ENCODE data around the gene GARIN5B. TPM values are rescaled to one million over a fixed set of nuclear protein-coding genes. Genes with fewer than 3 reads are reported as not detected.
"Not testable (repeated sequence)": the region's sequence is repeated elsewhere in the genome, so short reads cannot be mapped to it uniquely, and the experiment has no call there.

GARIN5B gene
- total and polyA plus RNA-seq, 2 experiments from 2014 or later: not detected

DNA sequence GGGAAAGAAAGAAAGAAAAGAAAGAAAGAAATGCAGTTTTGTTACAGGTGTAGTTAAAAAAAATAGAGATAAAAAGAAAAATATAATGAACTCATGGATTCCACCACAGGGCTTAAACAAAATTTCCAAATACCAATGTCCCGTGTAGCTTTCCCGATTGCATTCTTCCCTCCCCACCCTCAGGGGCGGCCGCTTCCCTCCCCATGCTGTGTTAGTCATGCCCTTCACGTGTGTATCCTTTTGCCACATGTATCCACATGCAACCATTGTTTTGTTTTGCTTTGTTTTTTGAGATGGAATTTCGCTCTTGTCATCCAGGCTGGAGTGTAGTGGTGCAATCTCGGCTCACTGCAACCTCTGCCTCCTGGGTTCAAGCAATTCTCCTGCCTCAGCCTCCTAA, 27.0 kb downstream of the GARIN5B start:
- no peaks in the 10 kb centered on the region for H3K36me3 ChIP-seq (ENCODE audit: insufficient read depth)
- H3K4me1 ChIP-seq (ENCODE audit: insufficient read depth): no peaks in the 10 kb centered on the region; the same call in 1 of the 2 replicates
- H3K36me3 Mint-ChIP-seq (ENCODE audit: low read depth): no peaks in the 10 kb centered on the region
- H3F3A ChIP-seq (replicated peaks; ENCODE audit: low read depth): no peaks in the 10 kb centered on the region; the same call in 1 of the 2 replicates
- H3K4me1 Mint-ChIP-seq: peaks cover 6% of the 10 kb centered on the region; the same call in 2 of the 3 replicates
- H4K20me1 ChIP-seq (replicated peaks; ENCODE audit: insufficient read depth): no peaks in the 10 kb centered on the region
- peaks cover 2% of the 10 kb centered on the region; the same call in 1 of the 3 replicates for H3K9me3 Mint-ChIP-seq
- no peaks in the 10 kb centered on the region for H3K27me3 ChIP-seq (ENCODE audit: insufficient read depth)
- H2AFZ ChIP-seq: no peak overlapping the region
- no peak overlapping the region for H3K4me3 ChIP-seq
- no peaks in the 10 kb centered on the region; the same call in 1 of the 2 replicates for H3K9me2 ChIP-seq (ENCODE audit: insufficient read depth)
- H3K27ac Mint-ChIP-seq: no peak overlapping the region; the same call in 1 of the 2 replicates
- peaks cover 16% of the 10 kb centered on the region for H3K27me3 Mint-ChIP-seq (ENCODE audit: insufficient read depth, low read depth, poor library complexity)
- TF ChIP-seq, protein P1, sequence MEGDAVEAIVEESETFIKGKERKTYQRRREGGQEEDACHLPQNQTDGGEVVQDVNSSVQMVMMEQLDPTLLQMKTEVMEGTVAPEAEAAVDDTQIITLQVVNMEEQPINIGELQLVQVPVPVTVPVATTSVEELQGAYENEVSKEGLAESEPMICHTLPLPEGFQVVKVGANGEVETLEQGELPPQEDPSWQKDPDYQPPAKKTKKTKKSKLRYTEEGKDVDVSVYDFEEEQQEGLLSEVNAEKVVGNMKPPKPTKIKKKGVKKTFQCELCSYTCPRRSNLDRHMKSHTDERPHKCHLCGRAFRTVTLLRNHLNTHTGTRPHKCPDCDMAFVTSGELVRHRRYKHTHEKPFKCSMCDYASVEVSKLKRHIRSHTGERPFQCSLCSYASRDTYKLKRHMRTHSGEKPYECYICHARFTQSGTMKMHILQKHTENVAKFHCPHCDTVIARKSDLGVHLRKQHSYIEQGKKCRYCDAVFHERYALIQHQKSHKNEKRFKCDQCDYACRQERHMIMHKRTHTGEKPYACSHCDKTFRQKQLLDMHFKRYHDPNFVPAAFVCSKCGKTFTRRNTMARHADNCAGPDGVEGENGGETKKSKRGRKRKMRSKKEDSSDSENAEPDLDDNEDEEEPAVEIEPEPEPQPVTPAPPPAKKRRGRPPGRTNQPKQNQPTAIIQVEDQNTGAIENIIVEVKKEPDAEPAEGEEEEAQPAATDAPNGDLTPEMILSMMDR (conservative IDR thresholded peaks at IDR 0.05; ENCODE audit: low read depth in 2 of 2): no peak
- TF ChIP-seq EZH2phosphoT487 (IDR thresholded peaks at IDR 0.05; ENCODE audit: unreplicated experiment) (no peak), JUNB (IDR thresholded peaks at IDR 0.05; ENCODE audit: unreplicated experiment) (no peak)
- no peak overlapping the region for H3K4me2 ChIP-seq
- H3K4me3 Mint-ChIP-seq: no peak overlapping the region
- no peaks in the 10 kb centered on the region for H3K79me2 ChIP-seq (replicated peaks; ENCODE audit: insufficient read depth)
- no peak for ATAC-seq
- DNase-seq (ENCODE audit: low spot score): no peak
- H3K27ac ChIP-seq (ENCODE audit: low read depth): no peak overlapping the region

DNA sequence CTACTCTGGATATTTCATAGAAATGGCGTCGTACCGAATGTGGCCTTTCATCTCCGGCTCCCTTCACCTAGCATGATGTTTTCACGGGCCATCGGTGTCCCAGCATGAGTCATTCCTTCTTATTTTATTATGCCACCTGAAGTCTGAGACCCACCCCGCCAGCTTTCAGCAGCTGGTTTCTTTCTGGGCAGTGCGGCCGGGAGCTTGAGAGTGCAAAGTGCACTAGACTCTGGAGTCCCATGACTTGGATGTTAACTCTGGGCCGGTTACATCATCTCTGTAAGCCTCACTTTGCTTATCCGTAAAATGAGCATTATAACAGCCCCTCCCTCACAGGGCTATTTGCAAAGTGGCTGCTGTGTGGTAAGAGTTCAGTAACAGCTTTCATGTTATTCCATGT, 29.2 kb downstream of the GARIN5B start:
- no peak overlapping the region for H3K4me3 Mint-ChIP-seq
- H3K4me3 ChIP-seq: no peak overlapping the region
- no peak for TF ChIP-seq STAT1 (IDR thresholded peaks at IDR 0.05; ENCODE audit: unreplicated experiment)
- TF ChIP-seq, protein P1 (conservative IDR thresholded peaks at IDR 0.05; ENCODE audit: low read depth in 2 of 2): no peak
- TF ChIP-seq CREB1 (CRISPR knock-in tag; IDR thresholded peaks at IDR 0.05; ENCODE audit: low read depth): no peak
- TF ChIP-seq ZNF114 (CRISPR knock-in tag; IDR thresholded peaks at IDR 0.05): no peak
- TF ChIP-seq EZH2phosphoT487 (IDR thresholded peaks at IDR 0.05; ENCODE audit: unreplicated experiment): no peak
- no peak for TF ChIP-seq POLR2AphosphoS5 (IDR thresholded peaks at IDR 0.05; ENCODE audit: low read depth)
- TF ChIP-seq NANOG (IDR thresholded peaks at IDR 0.05; ENCODE audit: borderline replicate concordance): no peak
- H2AFZ ChIP-seq: peak overlapping the region; percentile 74; the same call in 1 of the 2 replicates
- H3K4me1 Mint-ChIP-seq: peaks cover 6% of the 10 kb centered on the region; the same call in 2 of the 3 replicates
- no peaks in the 10 kb centered on the region; the same call in 1 of the 2 replicates for H3K4me1 ChIP-seq (ENCODE audit: insufficient read depth)
- H3K27ac ChIP-seq (ENCODE audit: low read depth): no peak overlapping the region
- H3K36me3 ChIP-seq (ENCODE audit: insufficient read depth): no peaks in the 10 kb centered on the region
- H3F3A ChIP-seq (replicated peaks; ENCODE audit: low read depth): no peaks in the 10 kb centered on the region; the same call in 1 of the 2 replicates
- H3K36me3 Mint-ChIP-seq (ENCODE audit: low read depth): no peaks in the 10 kb centered on the region
- H3K9me3 Mint-ChIP-seq: peaks cover 2% of the 10 kb centered on the region; the same call in 1 of the 3 replicates
- H3K27me3 Mint-ChIP-seq (ENCODE audit: insufficient read depth, low read depth, poor library complexity): peaks cover 8% of the 10 kb centered on the region
- no peak overlapping the region for H3K4me2 ChIP-seq
- DNase-seq (ENCODE audit: low spot score) (no peak), ATAC-seq (no peak)
- no peaks in the 10 kb centered on the region; the same call in 1 of the 2 replicates for H3K9me2 ChIP-seq (ENCODE audit: insufficient read depth)
- H3K27ac Mint-ChIP-seq: no peak overlapping the region
- no peaks in the 10 kb centered on the region for H3K27me3 ChIP-seq (ENCODE audit: insufficient read depth)
- H4K20me1 ChIP-seq (replicated peaks; ENCODE audit: insufficient read depth): no peaks in the 10 kb centered on the region
- H3K79me2 ChIP-seq (replicated peaks; ENCODE audit: insufficient read depth): no peaks in the 10 kb centered on the region

DNA sequence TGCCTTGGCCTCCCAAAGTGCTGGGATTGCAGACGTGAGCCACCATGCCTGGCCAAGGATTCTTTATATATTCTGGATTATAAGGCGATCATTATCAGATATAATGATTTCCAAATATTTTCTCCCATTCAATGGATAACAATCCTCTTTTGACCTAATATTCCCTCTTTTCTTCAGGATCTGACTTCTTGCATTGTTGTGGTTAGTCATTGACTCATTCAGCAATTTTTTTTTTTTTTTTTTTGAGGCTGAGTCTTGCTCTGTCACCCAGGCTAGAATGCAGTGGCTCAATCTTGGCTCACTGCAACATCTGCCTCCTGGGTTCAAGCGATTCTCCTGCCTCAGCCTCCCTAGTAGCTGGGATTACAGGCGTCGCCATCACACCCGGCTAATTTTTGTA, 33.3 kb downstream of the GARIN5B start:
- H3K79me2 ChIP-seq (replicated peaks; ENCODE audit: insufficient read depth); H3K4me3 ChIP-seq; DNase-seq (ENCODE audit: low spot score); H3K9me3 Mint-ChIP-seq; H3K36me3 ChIP-seq (ENCODE audit: insufficient read depth); H3K9me2 ChIP-seq (ENCODE audit: insufficient read depth); H4K20me1 ChIP-seq (replicated peaks; ENCODE audit: insufficient read depth); ATAC-seq; H2AFZ ChIP-seq; H3K27ac ChIP-seq (ENCODE audit: low read depth); H3K4me1 ChIP-seq (ENCODE audit: insufficient read depth); H3K4me1 Mint-ChIP-seq; H3K36me3 Mint-ChIP-seq (ENCODE audit: low read depth); H3K4me3 Mint-ChIP-seq; H3K27me3 ChIP-seq (ENCODE audit: insufficient read depth); H3F3A ChIP-seq (replicated peaks; ENCODE audit: low read depth); H3K27ac Mint-ChIP-seq; H3K4me2 ChIP-seq: not testable (repeated sequence)
- H3K27me3 Mint-ChIP-seq (ENCODE audit: insufficient read depth, low read depth, poor library complexity): peaks cover 14% of the 10 kb centered on the region

DNA sequence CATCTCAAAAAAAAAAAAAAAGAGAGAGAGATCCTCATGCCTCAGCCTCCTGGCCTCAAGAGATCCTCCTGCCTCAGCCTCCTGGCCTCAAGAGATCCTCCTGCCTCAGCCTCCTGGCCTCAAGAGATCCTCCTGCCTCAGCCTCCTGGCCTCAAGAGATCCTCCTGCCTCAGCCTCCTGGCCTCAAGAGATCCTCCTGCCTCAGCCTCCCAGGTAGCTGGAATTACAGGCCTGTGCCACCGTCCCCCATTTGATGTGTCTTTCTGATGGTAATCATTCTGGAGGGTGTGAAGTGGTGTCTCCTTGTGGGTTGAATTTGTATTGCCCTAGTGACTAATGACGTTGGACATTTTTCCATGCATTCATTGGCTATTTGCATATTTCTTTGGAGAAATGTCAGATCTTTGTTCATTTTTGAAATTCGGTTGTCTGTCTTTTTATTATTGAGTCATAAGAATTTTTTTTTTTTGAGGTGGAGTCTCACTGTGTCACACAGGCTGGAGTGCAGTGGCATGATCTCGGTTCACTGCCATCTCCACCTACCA, 34.2 kb downstream of the GARIN5B start:
- H3K27ac ChIP-seq (ENCODE audit: low read depth); H3K79me2 ChIP-seq (replicated peaks; ENCODE audit: insufficient read depth); H3F3A ChIP-seq (replicated peaks; ENCODE audit: low read depth); DNase-seq (ENCODE audit: low spot score); H3K4me1 ChIP-seq (ENCODE audit: insufficient read depth); H3K9me3 Mint-ChIP-seq; H3K4me2 ChIP-seq; ATAC-seq; H3K4me3 Mint-ChIP-seq; H3K36me3 ChIP-seq (ENCODE audit: insufficient read depth); H3K4me3 ChIP-seq; H3K27ac Mint-ChIP-seq; H3K9me2 ChIP-seq (ENCODE audit: insufficient read depth); H4K20me1 ChIP-seq (replicated peaks; ENCODE audit: insufficient read depth); H3K36me3 Mint-ChIP-seq (ENCODE audit: low read depth); H3K27me3 ChIP-seq (ENCODE audit: insufficient read depth); H2AFZ ChIP-seq; H3K4me1 Mint-ChIP-seq: not testable (repeated sequence)
- peaks cover 17% of the 10 kb centered on the region for H3K27me3 Mint-ChIP-seq (ENCODE audit: insufficient read depth, low read depth, poor library complexity)
